GM21447 (cell line): ENCODE results near the gene FGF14.
"Not testable (repeated sequence)": the region's sequence is repeated elsewhere in the genome, so short reads cannot be mapped to it uniquely, and the experiment has no call there.

ENCODE experiments used
- ATAC-seq: cut with Tn5 transposase; IDR thresholded peaks from one replicate; pipeline ENCODE4 v1.9.1; 2021; ENCODE audit not compliant: unreplicated experiment

FGF14 gene

GRCh38 chr13:102068323-102068722 is 333.5 kb downstream of the FGF14 start:
- not testable (repeated sequence) for ATAC-seq

GRCh38 chr13:102055090-102055779 is 346.6 kb downstream of the FGF14 start:
- no peak for ATAC-seq

- no peak for ATAC-seq
Measured at GRCh38 chr13:102049853-102050252, 352.0 kb downstream of the FGF14 start.

GRCh38 chr13:102045731-102046130 is 356.1 kb downstream of the FGF14 start:
- no peak for ATAC-seq

- no peak for ATAC-seq
Measured at GRCh38 chr13:102042746-102043145, 359.1 kb downstream of the FGF14 start.

GRCh38 chr13:102041544-102041943 is 360.3 kb downstream of the FGF14 start:
- ATAC-seq, result no peak

GRCh38 chr13:102040812-102041211 is 361.0 kb downstream of the FGF14 start:
- no peak for ATAC-seq

GRCh38 chr13:102039264-102039663 is 362.6 kb downstream of the FGF14 start:
- ATAC-seq, result no peak

GRCh38 chr13:102038787-102039186 is 363.1 kb downstream of the FGF14 start:
- no peak for ATAC-seq

- no peak for ATAC-seq
Measured at GRCh38 chr13:102035969-102036368, 365.9 kb downstream of the FGF14 start.

- ATAC-seq, result no peak
Measured at GRCh38 chr13:102033857-102034331, 368.0 kb downstream of the FGF14 start.

- no peak for ATAC-seq
Measured at GRCh38 chr13:102033386-102033785, 368.5 kb downstream of the FGF14 start.

- no peak for ATAC-seq
Measured at GRCh38 chr13:102028868-102029267, 373.0 kb downstream of the FGF14 start.

- ATAC-seq, result no peak
Measured at GRCh38 chr13:102028206-102028605, 373.6 kb downstream of the FGF14 start.

GRCh38 chr13:102021777-102022176 is 380.1 kb downstream of the FGF14 start:
- no peak for ATAC-seq

- ATAC-seq, result no peak
Measured at GRCh38 chr13:102020611-102021216, 381.1 kb downstream of the FGF14 start.

GRCh38 chr13:102018716-102019115 is 383.1 kb downstream of the FGF14 start:
- no peak for ATAC-seq

GRCh38 chr13:102017248-102017647 is 384.6 kb downstream of the FGF14 start:
- no peak for ATAC-seq

- no peak for ATAC-seq
Measured at GRCh38 chr13:102012299-102013293, 389.3 kb downstream of the FGF14 start.

- not testable (repeated sequence) for ATAC-seq
Measured at GRCh38 chr13:102011455-102011854, 390.4 kb downstream of the FGF14 start.

- no peak for ATAC-seq
Measured at GRCh38 chr13:102003848-102004570, 397.8 kb downstream of the FGF14 start.
